Stimulated activated CD4-positive, alpha-beta T cell treated with anti-CD3 and anti-CD28 coated beads, Interleukin-1b, Interleukin-23, amount 100 ng/mL, for 48 hours (primary cell): Measurements from ENCODE around the gene CFAP74.

Source experiments
- DNase-seq: peaks from one replicate; pipeline ENCODE4 v3.0.0-alpha.2; 2020

CFAP74 gene

DNA sequence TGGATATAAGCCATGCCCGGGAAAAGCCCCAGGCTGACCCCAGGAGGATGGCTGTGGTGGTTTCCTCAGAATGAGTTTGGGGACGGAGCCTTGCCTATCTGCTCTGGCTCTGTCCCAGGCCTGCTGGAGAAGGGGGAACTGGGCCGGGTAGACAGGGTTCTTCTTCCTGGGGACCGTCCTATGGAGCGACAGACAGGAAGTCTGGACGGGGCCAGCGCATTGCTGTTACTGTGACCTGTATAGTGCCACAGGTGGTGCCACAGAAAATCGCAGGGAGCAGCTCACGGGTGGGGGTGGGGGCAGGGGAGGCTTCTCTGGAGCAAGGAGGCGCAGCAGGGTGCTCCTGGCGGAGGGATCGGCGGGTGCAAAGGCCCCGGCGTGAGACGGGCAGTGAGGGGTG, 36.4 kb downstream of the CFAP74 start:
- no peak for DNase-seq

DNA sequence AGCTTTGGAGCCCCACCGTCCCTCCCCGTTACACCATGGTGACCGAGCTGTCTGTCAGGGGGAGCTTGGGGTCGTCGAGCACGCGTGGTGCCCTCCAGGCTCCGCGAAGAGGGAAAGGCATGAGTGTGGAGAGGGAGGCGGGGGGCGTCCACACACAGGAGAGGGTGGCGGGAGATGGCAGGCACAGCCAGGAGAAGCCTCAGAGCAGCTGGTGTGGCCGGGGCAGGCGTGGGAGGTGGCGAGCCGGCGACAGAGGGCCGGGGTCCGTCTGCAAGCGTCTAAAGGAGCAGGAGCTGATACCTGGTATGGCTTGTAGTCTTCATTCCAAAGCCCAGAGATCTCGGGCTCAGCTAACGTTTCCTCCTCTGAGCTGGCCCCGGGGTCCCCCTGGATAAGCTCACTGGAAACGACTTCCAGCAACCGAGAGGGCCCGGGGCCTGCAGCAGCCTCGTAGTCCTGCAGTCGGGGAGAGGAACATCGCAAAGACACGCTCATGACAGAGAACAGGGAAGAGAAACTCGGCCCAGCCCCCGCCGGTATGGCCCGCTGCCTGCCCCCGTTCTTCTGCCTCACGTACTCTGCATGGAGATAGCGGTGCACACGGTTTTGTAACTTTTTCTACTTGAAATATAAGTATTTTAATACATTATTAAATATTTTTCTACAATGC, 37.4 kb downstream of the CFAP74 start:
- no peak for DNase-seq

DNA sequence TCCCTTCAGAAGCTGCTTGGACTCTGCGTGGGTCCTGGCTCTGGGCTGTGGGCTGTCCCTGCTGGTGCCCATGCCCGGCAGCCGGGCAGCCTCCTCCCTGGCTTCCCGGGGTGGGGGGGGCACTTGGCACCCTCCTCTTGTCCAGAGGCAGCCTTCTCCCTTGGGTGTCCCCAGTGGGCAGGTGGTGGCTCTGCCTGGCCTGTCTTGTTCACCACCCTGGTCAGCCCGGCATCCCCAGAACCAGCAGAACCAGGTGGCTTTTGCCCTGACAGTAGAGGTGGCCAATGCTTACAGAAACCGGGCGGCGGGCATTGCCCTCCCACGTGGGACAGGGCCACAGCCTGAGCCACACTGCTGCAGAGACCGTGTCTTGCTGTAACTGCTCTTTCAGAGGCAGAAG, 38.0 kb downstream of the CFAP74 start:
- no peak for DNase-seq

- DNase-seq, result no peak
These were observed 38.8 kb downstream of the CFAP74 start for GRCh38 chr1:1964811-1965210.

DNA sequence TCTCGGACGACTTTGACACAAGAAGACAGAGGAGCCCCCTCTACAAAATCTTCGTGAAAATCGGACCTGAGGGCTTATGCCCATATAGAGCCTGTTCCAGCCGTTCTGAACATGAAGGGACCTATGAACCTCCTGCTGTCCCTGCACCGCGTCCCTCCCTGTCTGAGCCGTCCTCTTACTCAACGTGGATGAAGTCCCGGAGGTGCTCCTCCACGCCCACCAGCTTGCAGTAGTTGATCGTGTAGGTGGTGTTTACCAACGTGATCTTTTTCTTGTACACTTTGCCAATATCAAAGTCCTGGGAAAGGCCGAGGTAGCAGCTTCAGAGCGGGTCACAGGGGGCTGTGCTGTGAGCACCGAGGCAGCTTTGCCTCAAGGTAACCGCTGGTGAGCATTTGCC, 40.0 kb downstream of the CFAP74 start:
- DNase-seq, result no peak

DNA sequence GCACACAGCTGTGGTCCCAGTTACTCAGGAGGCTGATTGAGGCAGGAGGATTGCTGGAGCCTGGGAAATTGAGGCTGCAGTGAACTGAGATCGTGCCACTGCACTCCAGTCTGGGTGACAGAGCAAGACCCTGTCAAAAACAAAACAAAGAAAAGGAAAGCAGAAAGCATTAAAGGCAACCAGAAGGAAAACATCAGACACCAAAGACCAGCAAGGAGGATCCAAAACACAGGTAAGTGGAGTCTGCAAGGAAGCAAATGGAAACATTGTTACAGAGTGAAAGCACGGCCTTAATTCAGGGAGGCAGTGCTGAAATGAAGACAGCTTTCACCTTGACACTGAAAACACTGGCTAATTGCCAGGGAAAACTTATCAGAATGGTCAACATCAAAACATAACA, 40.8 kb downstream of the CFAP74 start:
- DNase-seq, result no peak

DNA sequence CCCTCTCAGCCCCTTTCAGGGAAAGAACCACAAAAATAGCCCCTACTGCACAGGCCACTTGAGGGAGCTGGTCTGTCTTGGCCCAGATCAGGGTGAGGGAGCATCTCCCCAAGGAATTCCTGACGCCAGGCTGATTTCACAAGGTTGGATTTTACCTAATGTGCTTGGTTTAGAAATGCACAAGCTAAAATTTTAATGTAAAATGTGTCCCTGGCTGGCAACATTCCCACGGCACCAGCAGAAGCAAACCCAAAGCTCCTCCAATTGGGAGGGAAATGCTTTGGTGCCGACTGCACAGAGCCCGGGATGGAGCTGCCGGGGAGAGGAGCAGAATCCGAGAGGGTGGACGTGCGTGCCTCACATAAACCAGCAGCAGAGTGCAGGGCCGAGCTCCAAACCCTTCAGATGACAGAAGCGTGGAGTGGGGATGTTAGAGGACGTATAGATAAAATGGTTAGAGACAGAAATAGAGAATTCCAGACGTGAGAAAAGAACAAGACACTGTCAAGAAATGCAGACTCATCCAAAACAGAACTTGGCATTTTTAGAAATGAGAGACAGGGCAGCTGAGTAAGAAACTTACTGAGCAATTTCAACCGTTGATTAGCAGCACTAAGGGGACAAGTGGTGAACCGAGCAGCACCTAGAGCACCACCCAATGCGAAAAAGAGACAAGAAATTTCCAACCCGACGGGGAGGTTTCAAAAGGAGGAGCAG, 42.9 kb downstream of the CFAP74 start:
- no peak for DNase-seq

GRCh38 chr1:1959840-1960479, 43.6 kb downstream of the CFAP74 start:
- peak; percentile 84 for DNase-seq

GRCh38 chr1:1959459-1959839, 44.1 kb downstream of the CFAP74 start:
- no peak for DNase-seq

DNA sequence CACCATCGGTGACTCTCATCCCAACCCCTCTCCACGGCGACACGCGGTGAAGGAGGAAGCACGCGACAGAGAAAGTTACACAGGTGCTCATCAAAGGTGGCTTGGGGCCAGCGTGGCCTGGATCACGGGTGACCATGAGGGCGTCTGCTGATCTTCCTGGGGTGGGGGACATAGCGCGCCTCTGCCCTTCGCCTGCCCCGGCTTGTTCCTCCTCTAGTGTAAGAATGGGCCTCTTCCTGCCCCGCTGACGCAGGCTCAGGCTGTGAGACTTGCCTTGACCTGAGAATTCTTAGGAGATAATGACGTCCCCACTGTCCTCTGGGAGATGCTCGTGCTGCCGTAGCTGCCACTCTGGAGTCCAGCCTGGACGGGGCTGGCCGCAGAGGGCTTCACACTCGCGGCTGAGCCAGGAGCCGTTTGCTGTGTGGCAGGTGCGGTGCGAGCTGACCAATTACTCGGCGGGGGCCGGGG, 45.5 kb downstream of the CFAP74 start:
- no peak for DNase-seq

DNA sequence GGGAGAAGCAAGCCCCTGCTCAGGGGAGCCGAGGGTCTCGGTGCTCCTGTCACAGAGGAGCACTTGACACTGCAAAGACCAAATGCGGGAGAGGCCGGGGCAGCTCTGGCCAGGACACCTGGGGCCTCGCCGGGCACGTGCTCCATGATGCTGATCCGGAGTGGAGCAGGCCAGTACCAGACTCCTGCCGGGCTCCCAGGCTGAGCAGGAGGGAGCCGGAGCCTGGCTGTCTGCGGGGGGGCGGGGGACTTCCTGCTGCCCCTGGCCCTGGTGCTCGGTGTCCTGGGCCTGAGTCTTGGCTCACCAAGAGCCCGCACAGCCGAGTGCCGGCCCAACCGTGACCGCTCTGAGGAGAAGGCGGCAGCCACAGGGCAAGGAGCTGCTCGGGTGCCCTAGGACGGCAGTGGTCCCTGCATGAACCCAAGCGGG, 46.0 kb downstream of the CFAP74 start:
- DNase-seq, result no peak

DNA sequence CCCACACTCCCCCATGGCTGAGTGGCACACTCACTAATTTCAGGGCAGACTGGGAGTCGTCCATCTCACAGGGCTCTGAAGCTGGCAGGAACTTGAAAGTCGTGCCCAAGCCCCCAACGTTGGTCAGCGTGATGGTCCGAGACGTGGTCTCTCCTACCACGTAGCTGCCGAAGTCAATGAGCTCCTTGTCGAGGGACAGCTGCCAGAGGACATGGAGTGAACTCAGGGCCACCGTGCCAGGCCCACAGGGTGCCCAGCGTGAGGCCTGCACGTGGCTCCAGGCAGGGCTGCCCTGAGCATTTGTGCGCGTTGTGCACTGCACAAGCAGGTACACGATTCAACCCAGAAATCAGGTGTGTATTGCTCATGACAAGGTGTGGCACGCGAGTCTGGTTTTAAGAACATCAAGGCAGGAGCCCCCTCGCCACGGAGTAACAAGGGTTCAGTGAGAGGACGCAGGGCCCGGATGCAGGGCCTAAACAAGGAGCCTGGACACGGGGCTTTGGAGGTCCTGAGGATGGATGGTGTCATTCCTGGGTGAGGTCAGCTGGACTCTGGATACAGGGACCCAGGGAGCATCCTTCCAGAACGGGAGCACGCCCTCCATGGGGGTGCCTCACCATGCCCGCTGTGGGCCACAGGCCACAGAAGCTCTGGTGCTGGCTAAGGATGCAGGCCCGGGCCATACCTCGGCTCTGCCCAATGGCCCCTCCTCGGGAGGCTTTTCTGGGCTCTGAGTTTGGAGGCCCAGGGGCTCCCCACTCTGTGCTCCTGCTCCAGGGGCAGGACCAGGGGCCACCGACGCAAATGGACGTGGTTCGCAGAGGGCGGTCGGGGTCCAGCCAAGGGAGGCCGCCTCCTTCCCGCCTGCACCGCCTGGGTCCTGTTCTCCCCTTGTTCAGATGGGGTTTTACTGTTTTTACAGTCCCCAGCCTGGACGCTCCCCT, 46.7 kb downstream of the CFAP74 start:
- DNase-seq, result no peak

- no peak for DNase-seq
These were observed 47.5 kb downstream of the CFAP74 start for GRCh38 chr1:1956101-1956500.

GRCh38 chr1:1955621-1956094, 47.9 kb downstream of the CFAP74 start:
- DNase-seq, result no peak

DNA sequence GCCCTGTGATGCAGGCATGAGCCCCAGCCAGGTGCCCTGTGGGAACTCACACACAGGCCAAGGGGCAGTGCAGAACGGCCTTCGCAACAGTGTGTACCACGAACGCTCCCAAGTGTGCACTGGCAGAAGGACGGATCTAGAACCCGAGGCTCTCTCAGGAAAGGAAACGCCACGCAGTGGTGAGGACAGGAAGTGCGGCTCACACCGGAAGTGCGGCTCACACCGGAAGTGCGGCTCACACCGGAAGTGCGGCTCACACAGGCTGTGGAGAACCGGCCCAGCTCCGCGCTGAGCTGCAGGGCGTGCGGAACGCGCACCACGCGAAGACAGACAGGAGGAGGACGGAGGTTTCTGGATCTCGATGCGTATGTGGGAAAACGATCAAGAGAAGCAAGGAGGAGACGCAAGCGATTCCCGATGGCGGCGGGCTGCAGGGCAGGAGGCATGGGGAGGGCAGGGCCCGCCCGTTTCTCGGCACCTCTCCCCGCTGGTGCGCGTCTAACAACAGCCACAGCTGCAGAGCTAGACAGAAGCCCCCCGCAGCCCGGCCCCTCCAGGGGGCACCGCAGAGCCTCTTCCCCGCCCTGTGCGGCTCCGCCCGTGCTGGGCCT, 48.6 kb downstream of the CFAP74 start:
- peak; percentile 31 for DNase-seq

DNA sequence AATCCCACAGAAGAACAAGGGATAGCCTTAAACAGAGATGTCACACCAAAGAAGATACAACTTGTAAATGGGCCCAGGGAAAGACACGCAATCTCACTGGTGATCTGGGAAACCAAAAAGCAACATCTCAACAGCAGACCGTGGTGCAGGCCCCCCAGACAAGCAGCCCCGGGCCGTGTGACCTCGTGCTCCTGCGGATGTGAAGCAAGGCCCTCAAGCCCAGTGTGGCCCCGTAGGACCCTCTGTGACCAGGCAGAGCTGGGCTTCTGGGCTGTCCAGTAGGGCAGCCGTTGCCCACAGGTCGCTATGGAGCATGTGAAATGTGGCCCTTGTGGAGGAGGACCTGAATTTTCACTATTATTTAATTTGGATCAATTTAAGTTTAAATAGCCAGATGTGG, 49.6 kb downstream of the CFAP74 start:
- no peak for DNase-seq

DNA sequence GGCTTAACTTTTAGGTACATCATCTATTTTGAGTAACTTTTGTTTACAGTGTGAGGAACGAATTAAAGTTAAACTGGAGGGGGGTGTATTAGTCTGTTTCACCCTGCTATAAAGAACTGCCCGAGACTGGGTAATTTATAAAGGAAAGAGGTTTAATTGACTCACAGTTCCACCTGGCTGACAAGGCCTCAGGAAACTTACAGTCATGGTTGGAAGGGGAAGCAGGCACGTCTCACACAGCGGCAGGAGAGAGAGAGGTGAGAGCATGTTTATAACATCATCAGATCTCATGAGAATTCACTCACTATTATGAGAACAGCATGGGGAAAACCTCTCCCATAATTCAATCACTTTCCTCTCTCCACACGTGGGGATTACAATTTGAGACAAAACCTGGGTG, 52.6 kb downstream of the CFAP74 start:
- no peak for DNase-seq

- DNase-seq, result no peak
These were observed 54.8 kb downstream of the CFAP74 start for GRCh38 chr1:1948783-1949182.

GRCh38 chr1:1947493-1947892, 56.1 kb downstream of the CFAP74 start:
- no peak for DNase-seq

DNA sequence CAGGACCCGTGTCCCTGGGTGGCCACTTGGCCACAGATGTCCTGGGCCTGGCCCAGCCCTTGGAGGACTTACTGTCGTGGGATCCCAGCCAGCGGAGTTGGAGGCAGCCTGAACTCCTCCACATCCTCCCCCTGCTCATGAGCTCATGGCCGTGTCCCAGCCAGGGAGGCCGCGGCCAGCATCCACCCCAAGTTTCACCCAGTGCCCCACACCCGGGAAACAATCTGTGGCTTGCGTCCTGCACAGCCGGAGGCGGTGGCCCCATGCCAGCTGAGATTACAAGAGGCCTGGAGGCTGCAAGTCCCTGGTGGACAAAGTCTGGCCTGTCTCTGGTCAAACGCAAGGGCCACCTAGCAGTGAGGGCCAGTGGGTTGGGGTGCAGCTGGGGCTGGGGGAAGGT, 57.0 kb downstream of the CFAP74 start:
- no peak for DNase-seq

- no peak for DNase-seq
These were observed 57.7 kb downstream of the CFAP74 start for GRCh38 chr1:1945782-1946393.
